DND-41 (cell line): ENCODE results near the gene NRXN2.

Experiments
- ATAC-seq: fragments of 200-7000 bp; cut with Tn5 transposase; 3 replicates; pipeline ENCODE4 v1.9.1; 2021; ENCODE audit warnings: low read depth; ENCODE audit not compliant: insufficient read depth
- DNase-seq: peaks from one replicate; pipeline ENCODE4 v3.0.0-alpha.2; 2020
- H2AFZ ChIP-seq: 2 replicates; pipeline ENCODE4 v1.6.0; 2012; ENCODE audit warnings: low read depth, low read length
- H3K27ac ChIP-seq: 2 replicates; pipeline ENCODE4 v1.5.1; 2012; ENCODE audit warnings: low read length, inconsistent platforms
- H3K27me3 ChIP-seq: fragments of 200-600 bp; sonication (generic); 2 replicates; pipeline ENCODE4 v1.6.0; 2012; ENCODE audit warnings: low read length, mild to moderate bottlenecking, inconsistent platforms; ENCODE audit not compliant: insufficient read depth, poor library complexity
- H3K36me3 ChIP-seq: 2 replicates; pipeline ENCODE4 v1.5.1; 2012; ENCODE audit warnings: low read length, inconsistent platforms; ENCODE audit not compliant: insufficient read depth
- H3K4me1 ChIP-seq: 2 replicates; pipeline ENCODE4 v1.5.1; 2012; ENCODE audit warnings: mild to moderate bottlenecking, low read length; ENCODE audit not compliant: insufficient read depth
- H3K4me2 ChIP-seq: 2 replicates; pipeline ENCODE4 v1.6.0; 2012; ENCODE audit warnings: mild to moderate bottlenecking, moderate library complexity, low read length, inconsistent platforms; ENCODE audit not compliant: insufficient read depth
- H3K4me3 ChIP-seq, 2 experiments: fragments of 200-600 bp in 1 of 2; shearing (Covaris generic) in 1 of 2; 2 replicates each; pipeline ENCODE4 v1.5.1; 2012 to 2016; ENCODE audit warnings: inconsistent platforms in 2 of 2, low read length in 2 of 2, mild to moderate bottlenecking in 2 of 2, low read depth in 1 of 2, moderate library complexity in 1 of 2
- H3K79me2 ChIP-seq: 2 replicates; pipeline ENCODE4 v1.6.0; 2012; ENCODE audit warnings: low read length, inconsistent platforms; ENCODE audit not compliant: insufficient read depth
- H3K9ac ChIP-seq: 2 replicates; pipeline ENCODE4 v1.6.0; 2012; ENCODE audit warnings: low read depth, mild to moderate bottlenecking, inconsistent platforms, low read length, moderate library complexity
- H3K9me3 ChIP-seq: 2 replicates; pipeline ENCODE4 v1.5.1; 2012; ENCODE audit warnings: low read length, moderate library complexity, mild to moderate bottlenecking, inconsistent platforms; ENCODE audit not compliant: insufficient read depth, severe bottlenecking
- H4K20me1 ChIP-seq: 2 replicates; pipeline ENCODE4 v1.6.0; 2012; ENCODE audit warnings: low read length; ENCODE audit not compliant: insufficient read depth
- EZH2 ChIP-seq: IDR thresholded peaks from 3 replicates; pipeline ENCODE4 v1.6.1; 2012; ENCODE audit warnings: borderline replicate concordance, low read depth, mild to moderate bottlenecking, moderate library complexity, low read length, inconsistent platforms; ENCODE audit not compliant: severe bottlenecking
- TF ChIP-seq, protein P1 (sequence below): IDR thresholded peaks from 2 replicates; pipeline ENCODE4 v1.5.1; 2012; ENCODE audit warnings: borderline replicate concordance, low read length, moderate library complexity, mild to moderate bottlenecking; ENCODE audit not compliant: poor library complexity, severe bottlenecking; ENCODE audit errors: extremely low read depth

The NRXN2 gene

DNA sequence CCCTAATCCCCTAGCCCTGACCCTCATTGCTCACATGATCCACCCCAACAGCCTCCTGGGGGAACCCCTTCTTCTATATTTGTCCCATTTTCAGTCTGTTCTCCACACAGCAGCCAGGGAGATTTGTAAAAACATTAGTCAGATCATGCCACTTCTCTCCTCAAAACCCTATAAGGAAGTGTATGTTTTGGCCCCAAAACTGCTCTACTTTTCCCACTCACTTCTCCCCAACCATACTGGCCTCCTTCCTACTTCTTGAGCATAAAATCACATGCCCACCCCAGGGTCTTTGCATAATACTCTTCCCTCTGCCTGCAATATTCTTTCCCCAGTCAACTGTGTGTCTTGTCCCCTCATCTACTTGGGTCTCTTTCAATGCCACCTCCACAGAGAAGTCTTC lies 136.6 kb downstream of the NRXN2 start:
- H2AFZ ChIP-seq = no peak overlapping the region
- H3K4me1 ChIP-seq = no peaks in the 10 kb centered on the region
- no peak for ATAC-seq
- no peaks in the 10 kb centered on the region for H4K20me1 ChIP-seq
- no peak for DNase-seq
- peaks cover 3% of the 10 kb centered on the region for H3K9me3 ChIP-seq
- no peaks in the 10 kb centered on the region for H3K36me3 ChIP-seq
- H3K27me3 ChIP-seq = no peaks in the 10 kb centered on the region
- TF ChIP-seq, protein P1, sequence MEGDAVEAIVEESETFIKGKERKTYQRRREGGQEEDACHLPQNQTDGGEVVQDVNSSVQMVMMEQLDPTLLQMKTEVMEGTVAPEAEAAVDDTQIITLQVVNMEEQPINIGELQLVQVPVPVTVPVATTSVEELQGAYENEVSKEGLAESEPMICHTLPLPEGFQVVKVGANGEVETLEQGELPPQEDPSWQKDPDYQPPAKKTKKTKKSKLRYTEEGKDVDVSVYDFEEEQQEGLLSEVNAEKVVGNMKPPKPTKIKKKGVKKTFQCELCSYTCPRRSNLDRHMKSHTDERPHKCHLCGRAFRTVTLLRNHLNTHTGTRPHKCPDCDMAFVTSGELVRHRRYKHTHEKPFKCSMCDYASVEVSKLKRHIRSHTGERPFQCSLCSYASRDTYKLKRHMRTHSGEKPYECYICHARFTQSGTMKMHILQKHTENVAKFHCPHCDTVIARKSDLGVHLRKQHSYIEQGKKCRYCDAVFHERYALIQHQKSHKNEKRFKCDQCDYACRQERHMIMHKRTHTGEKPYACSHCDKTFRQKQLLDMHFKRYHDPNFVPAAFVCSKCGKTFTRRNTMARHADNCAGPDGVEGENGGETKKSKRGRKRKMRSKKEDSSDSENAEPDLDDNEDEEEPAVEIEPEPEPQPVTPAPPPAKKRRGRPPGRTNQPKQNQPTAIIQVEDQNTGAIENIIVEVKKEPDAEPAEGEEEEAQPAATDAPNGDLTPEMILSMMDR = no peak
- no peak for TF ChIP-seq EZH2
- H3K4me2 ChIP-seq = no peak overlapping the region
- no peak overlapping the region for H3K4me3 ChIP-seq
- H3K79me2 ChIP-seq = no peaks in the 10 kb centered on the region
- H3K9ac ChIP-seq = no peak overlapping the region
- H3K27ac ChIP-seq = no peak overlapping the region

DNA sequence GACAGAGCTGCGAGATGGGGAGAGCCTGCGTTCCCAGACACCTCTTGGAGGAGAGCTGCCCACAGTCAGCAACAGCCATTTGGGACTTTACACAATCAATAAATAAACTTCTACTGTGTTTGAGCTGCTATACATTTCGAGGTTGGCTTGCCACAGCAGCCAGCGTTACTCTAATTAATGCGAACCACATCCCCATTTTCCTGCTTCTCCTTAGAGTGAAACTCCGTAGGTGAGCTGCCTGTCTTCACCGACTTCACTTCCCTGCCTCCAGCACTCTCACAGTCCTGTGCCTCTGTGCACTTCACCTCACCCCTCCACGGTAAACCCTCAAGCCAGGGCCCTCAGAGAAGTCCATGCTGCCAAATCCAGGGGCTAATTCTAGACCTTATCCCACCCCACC lies 137.8 kb downstream of the NRXN2 start:
- Histone ChIP-seq H3K27me3 (no peaks in the 10 kb centered on the region), H3K4me3 (no peak overlapping the region), H3K36me3 (no peaks in the 10 kb centered on the region), H3K27ac (no peak overlapping the region), H3K9me3 (peaks cover 3% of the 10 kb centered on the region), H3K9ac (no peak overlapping the region), H3K79me2 (no peaks in the 10 kb centered on the region), H4K20me1 (no peaks in the 10 kb centered on the region), H3K4me1 (no peaks in the 10 kb centered on the region), H3K4me2 (no peak overlapping the region), H2AFZ (no peak overlapping the region)
- DNase-seq (no peak), ATAC-seq (no peak)
- no peak for TF ChIP-seq EZH2
- TF ChIP-seq, protein P1 = no peak

DNA sequence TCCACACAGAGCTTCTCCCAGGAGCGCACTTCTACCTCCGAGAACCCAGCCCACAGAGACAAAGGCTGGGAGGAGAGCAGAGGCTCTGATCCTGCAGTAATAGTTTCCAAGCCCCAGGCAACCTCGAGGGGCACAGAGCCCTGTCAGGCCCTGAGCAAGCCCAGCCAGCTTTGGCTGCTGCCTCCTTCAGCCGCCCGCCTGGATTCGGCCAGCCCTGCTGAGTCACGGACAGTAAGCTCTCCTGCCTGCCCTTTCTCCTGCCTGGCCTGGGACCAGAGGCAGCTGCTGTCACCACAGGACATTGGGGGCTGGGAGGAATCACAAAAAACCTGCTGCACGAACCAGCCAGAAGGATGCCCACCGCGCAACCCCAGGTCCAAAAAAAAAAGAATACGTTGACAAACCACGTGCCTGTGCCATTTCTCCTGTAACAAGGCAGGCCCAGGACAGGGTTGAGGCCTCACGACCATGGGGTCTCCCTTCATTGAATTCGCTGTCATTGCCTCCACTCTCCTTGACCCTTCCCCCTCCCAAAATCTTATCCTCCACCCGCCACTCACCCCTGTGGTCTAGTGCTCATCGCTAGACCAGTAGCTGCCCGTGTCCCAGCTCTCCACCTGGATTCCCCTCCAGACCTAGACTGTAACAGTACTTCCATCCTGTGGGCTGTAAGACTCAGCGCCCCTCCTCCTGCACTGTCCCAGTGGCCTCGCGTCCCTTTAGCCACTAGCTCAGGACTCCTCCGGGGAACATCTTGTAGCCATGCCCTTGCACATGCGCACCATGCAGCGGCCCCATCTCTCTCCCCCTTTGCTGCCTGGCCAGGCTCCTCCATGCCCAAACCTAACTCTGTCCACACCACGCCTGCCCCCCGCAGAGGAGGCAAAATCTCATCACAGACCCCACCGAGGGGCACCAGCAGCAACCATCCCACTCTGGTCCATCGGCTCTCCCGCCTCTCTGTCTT lies 139.4 kb downstream of the NRXN2 start:
- Histone ChIP-seq H3K4me2 (no peak overlapping the region), H3K36me3 (no peaks in the 10 kb centered on the region), H3K9ac (no peak overlapping the region), H2AFZ (no peak overlapping the region), H3K27me3 (no peaks in the 10 kb centered on the region), H3K9me3 (peaks cover under 1% of the 10 kb centered on the region), H3K4me3 (no peak overlapping the region), H4K20me1 (no peaks in the 10 kb centered on the region), H3K27ac (no peak overlapping the region), H3K79me2 (no peaks in the 10 kb centered on the region), H3K4me1 (no peaks in the 10 kb centered on the region)
- no peak for TF ChIP-seq EZH2
- TF ChIP-seq, protein P1 = no peak
- DNase-seq (no peak), ATAC-seq (no peak)
